Measurements from ENCODE around the gene BACE2.

DNA sequence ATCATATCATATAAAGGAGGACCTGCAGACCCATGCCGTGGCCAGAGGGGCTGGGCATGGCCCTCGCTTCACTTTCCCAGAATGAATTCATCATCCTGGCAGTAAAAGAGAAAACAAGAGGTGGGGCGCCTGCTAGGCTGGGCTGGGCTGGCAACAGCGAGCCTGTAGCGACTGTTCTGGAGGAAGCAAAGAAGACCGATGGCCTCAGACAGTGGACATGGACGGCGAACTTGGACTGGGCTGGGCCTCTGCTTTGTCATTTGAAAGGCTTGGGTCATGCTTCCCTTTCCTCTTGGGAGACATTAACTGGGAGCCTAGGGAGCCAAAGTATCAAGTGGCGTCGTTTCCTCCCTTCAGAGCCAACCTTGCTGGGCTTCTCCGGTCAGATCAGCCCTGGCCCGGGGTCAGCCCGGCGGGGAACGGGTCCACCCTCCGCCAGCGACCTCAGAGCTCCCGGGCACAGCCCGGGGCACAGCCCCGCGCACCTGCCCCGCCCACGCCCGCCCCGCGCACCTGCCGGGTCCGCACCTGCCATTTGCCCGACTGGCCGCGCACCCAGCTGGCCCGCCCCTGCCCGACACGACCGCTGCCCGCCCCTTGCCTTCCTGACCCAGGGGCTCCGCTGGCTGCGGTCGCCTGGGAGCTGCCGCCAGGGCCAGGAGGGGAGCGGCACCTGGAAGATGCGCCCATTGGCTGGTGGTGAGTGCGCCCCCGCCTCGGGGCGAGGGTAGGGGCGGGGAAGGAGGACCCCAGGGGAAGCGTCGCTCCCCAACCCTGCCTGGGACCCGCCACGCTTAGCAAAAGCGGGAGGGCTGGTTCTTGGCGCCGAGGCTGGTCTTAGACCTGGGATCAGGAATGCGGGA, 148.5 kb downstream of the BACE2 start, which contains the start of gene FAM3B:
- TF ChIP-seq, protein P1, sequence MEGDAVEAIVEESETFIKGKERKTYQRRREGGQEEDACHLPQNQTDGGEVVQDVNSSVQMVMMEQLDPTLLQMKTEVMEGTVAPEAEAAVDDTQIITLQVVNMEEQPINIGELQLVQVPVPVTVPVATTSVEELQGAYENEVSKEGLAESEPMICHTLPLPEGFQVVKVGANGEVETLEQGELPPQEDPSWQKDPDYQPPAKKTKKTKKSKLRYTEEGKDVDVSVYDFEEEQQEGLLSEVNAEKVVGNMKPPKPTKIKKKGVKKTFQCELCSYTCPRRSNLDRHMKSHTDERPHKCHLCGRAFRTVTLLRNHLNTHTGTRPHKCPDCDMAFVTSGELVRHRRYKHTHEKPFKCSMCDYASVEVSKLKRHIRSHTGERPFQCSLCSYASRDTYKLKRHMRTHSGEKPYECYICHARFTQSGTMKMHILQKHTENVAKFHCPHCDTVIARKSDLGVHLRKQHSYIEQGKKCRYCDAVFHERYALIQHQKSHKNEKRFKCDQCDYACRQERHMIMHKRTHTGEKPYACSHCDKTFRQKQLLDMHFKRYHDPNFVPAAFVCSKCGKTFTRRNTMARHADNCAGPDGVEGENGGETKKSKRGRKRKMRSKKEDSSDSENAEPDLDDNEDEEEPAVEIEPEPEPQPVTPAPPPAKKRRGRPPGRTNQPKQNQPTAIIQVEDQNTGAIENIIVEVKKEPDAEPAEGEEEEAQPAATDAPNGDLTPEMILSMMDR (IDR thresholded peaks at IDR 0.05), result no peak
- TF ChIP-seq POLR2AphosphoS5 (IDR thresholded peaks at IDR 0.05) (no peak), POLR2A (IDR thresholded peaks at IDR 0.05) (no peak), EP300 (IDR thresholded peaks at IDR 0.05) (no peak)
